Mesenchymal stem cell (in vitro differentiated cells and primary cell): ENCODE results near the gene ZNF837.

Source experiments
- DNase-seq: peaks from one replicate; pipeline ENCODE4 v3.0.0-alpha.2; 2013
- H2AFZ ChIP-seq: one replicate; pipeline ENCODE4 v1.6.1; 2013; ENCODE audit warnings: low read depth, mild to moderate bottlenecking, control low read depth, inconsistent platforms, low read length, moderate library complexity
- H2AK5ac ChIP-seq: 2 replicates; pipeline ENCODE4 v1.6.1; 2013; ENCODE audit warnings: low read length, moderate library complexity, mild to moderate bottlenecking, inconsistent platforms; ENCODE audit not compliant: severe bottlenecking
- H2BK120ac ChIP-seq: one replicate; pipeline ENCODE4 v1.6.1; 2013; ENCODE audit warnings: low read depth, mild to moderate bottlenecking, inconsistent platforms, low read length, moderate library complexity
- H2BK12ac ChIP-seq, 2 experiments: one replicate each; pipeline ENCODE4 v1.6.1; 2013; ENCODE audit warnings: inconsistent platforms in 2 of 2, low read length in 2 of 2, mild to moderate bottlenecking in 2 of 2, moderate library complexity in 2 of 2, control low read depth in 1 of 2
- H2BK15ac ChIP-seq: one replicate; pipeline ENCODE4 v1.6.1; 2013; ENCODE audit warnings: mild to moderate bottlenecking, low read depth, inconsistent platforms; ENCODE audit not compliant: poor library complexity, severe bottlenecking
- H2BK5ac ChIP-seq: 2 replicates; pipeline ENCODE4 v1.6.1; 2013; ENCODE audit warnings: low read depth, mild to moderate bottlenecking, low read length, control low read depth, inconsistent platforms; ENCODE audit not compliant: poor library complexity, severe bottlenecking
- H3K14ac ChIP-seq, 2 experiments: one replicate each; pipeline ENCODE4 v1.6.1; 2013; ENCODE audit warnings: inconsistent platforms in 2 of 2, low read length in 2 of 2, control low read depth in 1 of 2, mild to moderate bottlenecking in 1 of 2, moderate library complexity in 1 of 2
- H3K18ac ChIP-seq, 2 experiments: one replicate each; pipeline ENCODE4 v1.6.1; 2013; ENCODE audit warnings: inconsistent platforms in 2 of 2, low read length in 2 of 2, control low read depth in 1 of 2, low read depth in 1 of 2, mild to moderate bottlenecking in 1 of 2
- H3K23ac ChIP-seq, 2 experiments: one replicate each; pipeline ENCODE4 v1.6.1; 2013; ENCODE audit warnings: inconsistent platforms in 2 of 2, low read length in 2 of 2, mild to moderate bottlenecking in 2 of 2, moderate library complexity in 2 of 2, control low read depth in 1 of 2
- H3K27ac ChIP-seq: 2 replicates; pipeline ENCODE4 v1.5.1; 2013; ENCODE audit warnings: mild to moderate bottlenecking, moderate library complexity, low read length, control low read depth, inconsistent platforms; ENCODE audit not compliant: poor library complexity, severe bottlenecking
- H3K27me3 ChIP-seq, 2 experiments: 2 replicates each; pipeline versions ENCODE4 v1.6.1 to v1.7.0; 2013; ENCODE audit warnings: low read length in 2 of 2, mild to moderate bottlenecking in 2 of 2, moderate library complexity in 2 of 2, control low read depth in 1 of 2, inconsistent platforms in 1 of 2; ENCODE audit not compliant: control insufficient read depth in 1 of 2, insufficient read depth in 1 of 2
- H3K36me3 ChIP-seq, 2 experiments: 2 replicates each; pipeline versions ENCODE4 v1.6.1 to v1.7.0; 2013; ENCODE audit warnings: low read length in 2 of 2, control low read depth in 1 of 2, inconsistent platforms in 1 of 2, low read depth in 1 of 2, mild to moderate bottlenecking in 1 of 2; ENCODE audit not compliant: insufficient read depth in 2 of 2, control insufficient read depth in 1 of 2
- H3K4ac ChIP-seq, 2 experiments: one replicate each; pipeline ENCODE4 v1.6.1; 2013; ENCODE audit warnings: inconsistent platforms in 2 of 2, low read length in 2 of 2, mild to moderate bottlenecking in 2 of 2, moderate library complexity in 2 of 2, control low read depth in 1 of 2, low read depth in 1 of 2
- H3K4me1 ChIP-seq: 2 replicates; pipeline ENCODE4 v1.6.1; 2013; ENCODE audit warnings: low read depth, low read length, control low read depth; ENCODE audit not compliant: control insufficient read depth, insufficient read depth
- H3K4me2 ChIP-seq: 2 replicates; pipeline ENCODE4 v1.6.1; 2013; ENCODE audit warnings: low read length, mild to moderate bottlenecking, inconsistent platforms; ENCODE audit not compliant: poor library complexity, severe bottlenecking
- H3K4me3 ChIP-seq, 2 experiments: 2 replicates each; pipeline versions ENCODE4 v1.5.1 to v1.7.0; 2013; ENCODE audit warnings: low read length in 2 of 2, mild to moderate bottlenecking in 2 of 2, control low read depth in 1 of 2, low read depth in 1 of 2; ENCODE audit not compliant: insufficient read depth in 1 of 2
- H3K79me1 ChIP-seq: replicated peaks from 2 replicates; pipeline ENCODE4 v1.6.1; 2013; ENCODE audit warnings: mild to moderate bottlenecking, control low read depth, low read length, inconsistent platforms; ENCODE audit not compliant: poor library complexity, severe bottlenecking
- H3K9ac ChIP-seq: 2 replicates; pipeline ENCODE4 v1.7.0; 2013; ENCODE audit warnings: mild to moderate bottlenecking, low read length, moderate library complexity
- H3K9me3 ChIP-seq: 2 replicates; pipeline ENCODE4 v1.7.0; 2013; ENCODE audit warnings: mild to moderate bottlenecking, low read length; ENCODE audit not compliant: control insufficient read depth
- H4K8ac ChIP-seq: one replicate; pipeline ENCODE4 v1.6.1; 2013; ENCODE audit warnings: inconsistent platforms, mild to moderate bottlenecking, low read length, moderate library complexity
- H4K91ac ChIP-seq: one replicate; pipeline ENCODE4 v1.6.1; 2013; ENCODE audit warnings: mild to moderate bottlenecking, low read length, inconsistent platforms
- WGBS: methylation state at CpG from one replicate; pipeline ENCODE4 v1.1.7; 2013; ENCODE audit warnings: mixed read lengths; 5-methylcytosine and 5-hydroxymethylcytosine counted together

Gene ZNF837

GRCh38 chr19:58372311-58373133 lies 8.3 kb downstream of the ZNF837 start:
- no peak overlapping the region for H2BK15ac ChIP-seq
- H3K9me3 ChIP-seq = no peaks in the 10 kb centered on the region
- peaks cover 3% of the 10 kb centered on the region for H3K79me1 ChIP-seq
- no peak overlapping the region for H2BK5ac ChIP-seq
- H3K14ac ChIP-seq = no peak overlapping the region
- peaks cover 0 to 20% of the 10 kb centered on the region in 2 experiments for H3K36me3 ChIP-seq
- H3K9ac ChIP-seq = no peak overlapping the region
- H3K4me1 ChIP-seq = peaks cover 3% of the 10 kb centered on the region
- no peak overlapping the region for H3K23ac ChIP-seq
- H3K4ac ChIP-seq = no peak overlapping the region
- no peak overlapping the region for H3K27ac ChIP-seq
- H2BK120ac ChIP-seq = no peak overlapping the region
- H3K4me3 ChIP-seq = no peak overlapping the region
- DNase-seq = no peak
- H2AFZ ChIP-seq = no peak overlapping the region
- H4K8ac ChIP-seq = no peak overlapping the region
- H4K91ac ChIP-seq = no peak overlapping the region
- no peak overlapping the region for H3K4me2 ChIP-seq
- no peak overlapping the region for H2AK5ac ChIP-seq
- WGBS = 80% methylated on average over 15 of the region's 15 CpGs
- H3K27me3 ChIP-seq = no peaks in the 10 kb centered on the region
- no peak overlapping the region for H2BK12ac ChIP-seq
- H3K18ac ChIP-seq = no peak overlapping the region

- no peak overlapping the region for H2AFZ ChIP-seq
- H2BK120ac ChIP-seq = no peak overlapping the region
- no peak overlapping the region for H3K23ac ChIP-seq
- H3K4me2 ChIP-seq = no peak overlapping the region
- H3K9me3 ChIP-seq = no peaks in the 10 kb centered on the region
- no peak overlapping the region for H3K4ac ChIP-seq
- H3K36me3 ChIP-seq = peaks cover 0 to 35% of the 10 kb centered on the region in 2 experiments
- H2BK15ac ChIP-seq = no peak overlapping the region
- no peak overlapping the region for H4K91ac ChIP-seq
- no peak overlapping the region for H2AK5ac ChIP-seq
- no peak overlapping the region for H3K4me3 ChIP-seq
- peaks cover 3% of the 10 kb centered on the region for H3K4me1 ChIP-seq
- H2BK5ac ChIP-seq = no peak overlapping the region
- 97% methylated on average over 68 of the region's 68 CpGs for WGBS
- no peak overlapping the region for H3K9ac ChIP-seq
- no peak overlapping the region for H3K27ac ChIP-seq
- no peak overlapping the region for H2BK12ac ChIP-seq
- no peak overlapping the region for H4K8ac ChIP-seq
- H3K14ac ChIP-seq = no peak overlapping the region
- DNase-seq = no peak
- H3K18ac ChIP-seq = no peak overlapping the region
- no peaks in the 10 kb centered on the region for H3K27me3 ChIP-seq
- peaks cover 2% of the 10 kb centered on the region for H3K79me1 ChIP-seq
Observed at GRCh38 chr19:58368561-58369360, 12.1 kb downstream of the ZNF837 start.

GRCh38 chr19:58367698-58368454 lies 13.0 kb downstream of the ZNF837 start:
- H3K79me1 ChIP-seq = peaks cover 2% of the 10 kb centered on the region
- H3K4me2 ChIP-seq = no peak overlapping the region
- no peak overlapping the region for H2BK5ac ChIP-seq
- H3K23ac ChIP-seq = peak overlapping the region in 1 of 2 experiments; percentile 75
- no peak overlapping the region for H2BK15ac ChIP-seq
- no peaks in the 10 kb centered on the region for H3K9me3 ChIP-seq
- H3K27me3 ChIP-seq = no peaks in the 10 kb centered on the region
- H3K4me1 ChIP-seq = peaks cover 3% of the 10 kb centered on the region
- H3K27ac ChIP-seq = no peak overlapping the region
- H2AK5ac ChIP-seq = no peak overlapping the region
- H3K14ac ChIP-seq = no peak overlapping the region
- H3K18ac ChIP-seq = no peak overlapping the region
- H2BK120ac ChIP-seq = no peak overlapping the region
- peaks cover 0 to 35% of the 10 kb centered on the region in 2 experiments for H3K36me3 ChIP-seq
- WGBS = 98% methylated on average over 93 of the region's 106 CpGs
- H3K4ac ChIP-seq = no peak overlapping the region
- H2AFZ ChIP-seq = no peak overlapping the region
- H4K8ac ChIP-seq = no peak overlapping the region
- H3K4me3 ChIP-seq = no peak overlapping the region
- no peak for DNase-seq
- H2BK12ac ChIP-seq = no peak overlapping the region
- no peak overlapping the region for H4K91ac ChIP-seq
- H3K9ac ChIP-seq = no peak overlapping the region
